ENCODE results near the gene CD1E. TPM values are rescaled to one million over a fixed set of nuclear protein-coding genes. Genes with fewer than 3 reads are reported as not detected.

CD1E gene
- total and polyA plus RNA-seq, 7 donors: 0.08 TPM; not detected in 6

- ATAC-seq: no peak
Measured at GRCh38 chr1:158324395-158324794, 29.3 kb upstream of the CD1E start.

GRCh38 chr1:158327481-158327880 is 26.2 kb upstream of the CD1E start:
- no peak for TF ChIP-seq CTCF (IDR thresholded peaks at IDR 0.05)
- DNase-seq: no peak
- no peak overlapping the region for H3K27ac ChIP-seq
- no peaks in the 10 kb centered on the region for H3K27me3 ChIP-seq (ENCODE audit: insufficient read depth in 3 of 3, low read length in 2 of 3)
- no peak for ATAC-seq
- intact Hi-C loops (cut with DNase I): no loop called here
- H3K9me3 ChIP-seq: peaks cover 2% of the 10 kb centered on the region
- no peak overlapping the region for H3K4me3 ChIP-seq
- no peaks in the 10 kb centered on the region for H3K4me1 ChIP-seq
- no peaks in the 10 kb centered on the region for H3K36me3 ChIP-seq (ENCODE audit: insufficient read depth in 1 of 2, low read depth in 1 of 2)

More at GRCh38 chr1:158324395-158324794, 29.3 kb upstream of the CD1E start:
- intact Hi-C loops (cut with DNase I): no loop called here
- Histone ChIP-seq H3K4me3 (no peak overlapping the region), H3K4me1 (no peaks in the 10 kb centered on the region), H3K36me3 (ENCODE audit: insufficient read depth in 1 of 2, low read depth in 1 of 2) (no peaks in the 10 kb centered on the region), H3K27ac (no peak overlapping the region), H3K27me3 (ENCODE audit: insufficient read depth in 3 of 3, low read length in 2 of 3) (no peaks in the 10 kb centered on the region), H3K9me3 (peaks cover 2% of the 10 kb centered on the region)
- WGBS, 3 donors: 78 to 84% (median 84%) methylated on average over 4 of the region's 4 CpGs
- no peak for TF ChIP-seq CTCF (IDR thresholded peaks at IDR 0.05)
- no peak for DNase-seq

DNA sequence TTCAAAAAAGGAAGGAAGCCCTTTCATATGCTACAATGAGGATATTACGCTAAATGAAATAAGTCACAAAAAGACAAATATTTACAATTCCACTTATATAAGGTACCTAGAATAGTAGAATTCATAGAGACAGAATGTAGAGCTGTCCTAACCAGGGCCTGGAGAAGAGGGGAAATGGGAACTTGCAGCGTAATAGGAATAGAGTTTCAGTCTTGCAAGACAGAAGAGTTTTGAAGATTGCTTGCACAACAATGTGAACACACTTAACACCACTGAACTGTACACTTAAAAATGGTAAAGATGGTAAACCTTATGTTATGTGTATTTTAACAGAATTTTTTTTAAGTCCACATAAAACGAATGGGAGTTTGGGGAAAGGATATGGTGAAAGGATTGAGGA is 25.3 kb upstream of the CD1E start:
- 85 to 89% (median 88%) methylated on average over 3 of the region's 3 CpGs for WGBS, 3 donors
- TF ChIP-seq CTCF (IDR thresholded peaks at IDR 0.05): no peak
- no peak for DNase-seq
- no peaks in the 10 kb centered on the region for H3K4me1 ChIP-seq
- intact Hi-C loops (cut with DNase I): no loop called here
- peaks cover 2% of the 10 kb centered on the region for H3K9me3 ChIP-seq
- ATAC-seq: no peak
- no peaks in the 10 kb centered on the region for H3K27me3 ChIP-seq (ENCODE audit: insufficient read depth in 3 of 3, low read length in 2 of 3)
- H3K36me3 ChIP-seq (ENCODE audit: insufficient read depth in 1 of 2, low read depth in 1 of 2): no peaks in the 10 kb centered on the region
- no peak overlapping the region for H3K27ac ChIP-seq
- H3K4me3 ChIP-seq: no peak overlapping the region

GRCh38 chr1:158329300-158329699 is 24.4 kb upstream of the CD1E start:
- Histone ChIP-seq H3K9me3 (peaks cover 2% of the 10 kb centered on the region), H3K36me3 (ENCODE audit: insufficient read depth in 1 of 2, low read depth in 1 of 2) (no peaks in the 10 kb centered on the region), H3K27me3 (ENCODE audit: insufficient read depth in 3 of 3, low read length in 2 of 3) (no peaks in the 10 kb centered on the region), H3K27ac (no peak overlapping the region), H3K4me1 (no peaks in the 10 kb centered on the region), H3K4me3 (no peak overlapping the region)
- ATAC-seq (no peak), DNase-seq (no peak)
- TF ChIP-seq CTCF (IDR thresholded peaks at IDR 0.05): no peak
- WGBS, 3 donors: 83 to 88% (median 84%) methylated on average over 7 of the region's 7 CpGs
- intact Hi-C loops (cut with DNase I): no loop called here

DNA sequence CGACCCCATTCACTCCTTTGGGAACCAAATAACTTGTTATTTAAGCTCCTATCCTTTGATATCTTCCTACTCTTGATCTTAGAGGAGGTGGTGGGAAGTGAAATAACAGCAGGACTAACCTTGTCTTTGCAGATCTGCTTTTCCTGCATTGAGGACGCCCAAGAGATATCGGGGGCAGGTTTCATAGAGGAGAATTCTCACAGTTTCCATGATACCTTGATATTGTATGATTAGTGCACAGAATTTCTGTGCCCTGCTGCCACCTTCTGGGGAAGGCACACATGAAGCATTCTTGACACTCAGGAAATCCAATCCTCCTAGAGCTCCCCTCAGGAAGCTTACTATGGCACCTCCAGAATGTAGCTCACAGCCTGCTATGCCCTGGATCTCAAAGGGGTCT is 24.0 kb upstream of the CD1E start:
- DNase-seq (no peak), ATAC-seq (no peak)
- 72 to 81% (median 75%) methylated on average over 3 of the region's 3 CpGs for WGBS, 3 donors
- H3K27me3 ChIP-seq (ENCODE audit: insufficient read depth in 3 of 3, low read length in 2 of 3): no peaks in the 10 kb centered on the region
- H3K9me3 ChIP-seq: peaks cover 2% of the 10 kb centered on the region
- TF ChIP-seq CTCF (IDR thresholded peaks at IDR 0.05): no peak
- no peak overlapping the region for H3K4me3 ChIP-seq
- no peak overlapping the region for H3K27ac ChIP-seq
- no peaks in the 10 kb centered on the region for H3K36me3 ChIP-seq (ENCODE audit: insufficient read depth in 1 of 2, low read depth in 1 of 2)
- no peaks in the 10 kb centered on the region for H3K4me1 ChIP-seq
- intact Hi-C loops (cut with DNase I): no loop called here
